WTC11 (cell line): Measurements from ENCODE around the gene CALR3.

Experiments
- ATF2 ChIP-seq: sonication (generic); formaldehyde crosslinking; IDR thresholded peaks from 2 replicates; pipeline ENCODE4 v1.8.1; 2022; ENCODE audit warnings: low read depth, missing genetic modification reagents, borderline replicate concordance
- CREM ChIP-seq: sonication (generic); formaldehyde crosslinking; IDR thresholded peaks from 2 replicates; pipeline ENCODE4 v1.8.1; 2022; ENCODE audit warnings: mild to moderate bottlenecking, missing genetic modification reagents, moderate library complexity
- FOXJ3 ChIP-seq: sonication (generic); formaldehyde crosslinking; IDR thresholded peaks from 2 replicates; pipeline ENCODE4 v1.9.0; 2021; ENCODE audit warnings: missing genetic modification reagents, mild to moderate bottlenecking, borderline replicate concordance
- GABPB1 ChIP-seq: sonication (generic); formaldehyde crosslinking; IDR thresholded peaks from 2 replicates; pipeline ENCODE4 v1.8.1; 2023; ENCODE audit warnings: mild to moderate bottlenecking, missing genetic modification reagents
- JAZF1 ChIP-seq: fragments of 250-450 bp; sonication (Bioruptor Pico); IDR thresholded peaks from 2 replicates; pipeline ENCODE4 v1.9.0; 2021; ENCODE audit warnings: moderate library complexity, mild to moderate bottlenecking, inconsistent platforms
- MLX ChIP-seq: sonication (generic); formaldehyde crosslinking; IDR thresholded peaks from 2 replicates; pipeline ENCODE4 v1.8.1; 2023; ENCODE audit warnings: mild to moderate bottlenecking, missing genetic modification reagents, moderate library complexity
- NR3C1 ChIP-seq: sonication (generic); formaldehyde crosslinking; conservative IDR thresholded peaks from 2 replicates; pipeline ENCODE4 v1.8.1; 2023; ENCODE audit warnings: low read depth, mild to moderate bottlenecking, missing genetic modification reagents
- ZNF232 ChIP-seq: sonication (generic); formaldehyde crosslinking; IDR thresholded peaks from 2 replicates; pipeline ENCODE4 v1.8.0; 2022; ENCODE audit warnings: mild to moderate bottlenecking, missing genetic modification reagents
- ZSCAN18 ChIP-seq: fragments of 250-450 bp; sonication (Bioruptor Pico); IDR thresholded peaks from 2 replicates; pipeline ENCODE4 v2.1.2; 2022; ENCODE audit warnings: mild to moderate bottlenecking, moderate library complexity
- TF ChIP-seq, protein P1 (sequence below): fragments of 200-600 bp; IDR thresholded peaks from 2 replicates; pipeline ENCODE4 v1.8.0; 2022; ENCODE audit warnings: antibody characterized with exemption
- TF ChIP-seq, protein P2 (sequence below): sonication (generic); formaldehyde crosslinking; IDR thresholded peaks from 2 replicates; pipeline ENCODE4 v1.8.0; 2022; ENCODE audit warnings: mild to moderate bottlenecking, missing genetic modification reagents
- TF ChIP-seq, protein P3 (sequence below): sonication (generic); formaldehyde crosslinking; IDR thresholded peaks from 2 replicates; pipeline ENCODE4 v1.8.1; 2023; ENCODE audit warnings: mild to moderate bottlenecking, missing genetic modification reagents, moderate library complexity
- TF ChIP-seq, protein P4 (sequence below): sonication (generic); formaldehyde crosslinking; IDR thresholded peaks from 2 replicates; pipeline ENCODE4 v1.8.1; 2022; ENCODE audit warnings: low read depth, mild to moderate bottlenecking, moderate library complexity, missing genetic modification reagents, borderline replicate concordance

- TF ChIP-seq, protein P1, sequence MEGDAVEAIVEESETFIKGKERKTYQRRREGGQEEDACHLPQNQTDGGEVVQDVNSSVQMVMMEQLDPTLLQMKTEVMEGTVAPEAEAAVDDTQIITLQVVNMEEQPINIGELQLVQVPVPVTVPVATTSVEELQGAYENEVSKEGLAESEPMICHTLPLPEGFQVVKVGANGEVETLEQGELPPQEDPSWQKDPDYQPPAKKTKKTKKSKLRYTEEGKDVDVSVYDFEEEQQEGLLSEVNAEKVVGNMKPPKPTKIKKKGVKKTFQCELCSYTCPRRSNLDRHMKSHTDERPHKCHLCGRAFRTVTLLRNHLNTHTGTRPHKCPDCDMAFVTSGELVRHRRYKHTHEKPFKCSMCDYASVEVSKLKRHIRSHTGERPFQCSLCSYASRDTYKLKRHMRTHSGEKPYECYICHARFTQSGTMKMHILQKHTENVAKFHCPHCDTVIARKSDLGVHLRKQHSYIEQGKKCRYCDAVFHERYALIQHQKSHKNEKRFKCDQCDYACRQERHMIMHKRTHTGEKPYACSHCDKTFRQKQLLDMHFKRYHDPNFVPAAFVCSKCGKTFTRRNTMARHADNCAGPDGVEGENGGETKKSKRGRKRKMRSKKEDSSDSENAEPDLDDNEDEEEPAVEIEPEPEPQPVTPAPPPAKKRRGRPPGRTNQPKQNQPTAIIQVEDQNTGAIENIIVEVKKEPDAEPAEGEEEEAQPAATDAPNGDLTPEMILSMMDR: no peak
- no peak for TF ChIP-seq CREM (CRISPR knock-in tag)
- TF ChIP-seq ZNF232 (CRISPR knock-in tag): no peak
- TF ChIP-seq, protein P2, sequence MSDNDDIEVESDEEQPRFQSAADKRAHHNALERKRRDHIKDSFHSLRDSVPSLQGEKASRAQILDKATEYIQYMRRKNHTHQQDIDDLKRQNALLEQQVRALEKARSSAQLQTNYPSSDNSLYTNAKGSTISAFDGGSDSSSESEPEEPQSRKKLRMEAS (CRISPR knock-in tag): no peak
- no peak for TF ChIP-seq GABPB1 (CRISPR knock-in tag)
- no peak for TF ChIP-seq ZSCAN18 (CRISPR knock-in tag)
- no peak for TF ChIP-seq MLX
- no peak for TF ChIP-seq FOXJ3 (CRISPR knock-in tag)
- TF ChIP-seq NR3C1 (CRISPR knock-in tag): no peak
- TF ChIP-seq, protein P3, sequence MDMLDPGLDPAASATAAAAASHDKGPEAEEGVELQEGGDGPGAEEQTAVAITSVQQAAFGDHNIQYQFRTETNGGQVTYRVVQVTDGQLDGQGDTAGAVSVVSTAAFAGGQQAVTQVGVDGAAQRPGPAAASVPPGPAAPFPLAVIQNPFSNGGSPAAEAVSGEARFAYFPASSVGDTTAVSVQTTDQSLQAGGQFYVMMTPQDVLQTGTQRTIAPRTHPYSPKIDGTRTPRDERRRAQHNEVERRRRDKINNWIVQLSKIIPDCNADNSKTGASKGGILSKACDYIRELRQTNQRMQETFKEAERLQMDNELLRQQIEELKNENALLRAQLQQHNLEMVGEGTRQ: no peak
- TF ChIP-seq ATF2: no peak
- TF ChIP-seq, protein P4, sequence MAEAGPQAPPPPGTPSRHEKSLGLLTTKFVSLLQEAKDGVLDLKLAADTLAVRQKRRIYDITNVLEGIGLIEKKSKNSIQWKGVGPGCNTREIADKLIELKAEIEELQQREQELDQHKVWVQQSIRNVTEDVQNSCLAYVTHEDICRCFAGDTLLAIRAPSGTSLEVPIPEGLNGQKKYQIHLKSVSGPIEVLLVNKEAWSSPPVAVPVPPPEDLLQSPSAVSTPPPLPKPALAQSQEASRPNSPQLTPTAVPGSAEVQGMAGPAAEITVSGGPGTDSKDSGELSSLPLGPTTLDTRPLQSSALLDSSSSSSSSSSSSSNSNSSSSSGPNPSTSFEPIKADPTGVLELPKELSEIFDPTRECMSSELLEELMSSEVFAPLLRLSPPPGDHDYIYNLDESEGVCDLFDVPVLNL (CRISPR knock-in tag): no peak
- TF ChIP-seq JAZF1: no peak
Observed at GRCh38 chr19:16460454-16460853, 35.5 kb downstream of the CALR3 start.
